GM18868 (cell line): ENCODE results near the gene NHS.

Source experiments
- ATAC-seq: cut with Tn5 transposase; IDR thresholded peaks from one replicate; pipeline ENCODE4 v1.9.1; 2021; ENCODE audit warnings: mild to moderate bottlenecking, moderate library complexity; ENCODE audit not compliant: unreplicated experiment

Gene NHS

DNA sequence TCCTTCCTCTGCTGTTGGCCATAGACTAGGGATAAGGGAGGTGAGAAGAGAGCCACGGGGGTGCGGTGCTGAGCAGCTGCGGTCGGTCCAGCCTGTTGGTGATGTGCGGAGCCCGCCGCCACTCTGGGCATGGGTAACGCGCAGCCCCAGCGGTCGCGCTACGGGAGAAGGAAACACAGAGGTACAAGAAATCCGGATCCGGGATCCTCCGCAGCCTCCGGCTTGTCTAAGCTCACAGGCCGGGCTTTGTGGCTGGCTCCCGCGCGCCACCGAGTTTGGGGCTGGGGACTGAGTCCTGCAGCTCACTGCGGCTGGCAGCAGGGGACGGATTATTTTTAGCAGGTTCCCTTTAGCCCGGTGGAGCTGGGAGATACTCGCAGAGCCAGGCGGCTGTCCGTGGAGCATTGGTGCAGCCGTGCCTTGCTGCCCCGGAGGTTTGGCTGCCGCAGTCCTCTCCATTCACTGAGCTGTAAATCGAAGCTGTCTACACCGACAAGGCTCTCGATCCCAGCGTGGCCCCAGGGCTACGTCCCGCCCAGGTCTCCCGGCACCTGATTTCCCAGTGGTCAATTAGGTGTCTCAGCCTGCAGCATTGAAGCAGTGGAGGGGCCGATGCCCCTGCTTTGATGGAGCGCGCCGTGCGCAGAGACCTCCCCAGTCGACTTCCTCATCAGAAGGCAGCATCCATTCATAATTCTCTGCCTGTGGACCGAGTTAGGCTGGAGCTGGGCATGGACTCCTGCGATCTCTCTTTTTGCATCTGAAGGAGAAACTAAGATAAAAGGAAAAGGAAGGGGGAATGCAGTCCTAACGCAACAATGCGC is 280.4 kb downstream of the NHS start:
- no peak for ATAC-seq

DNA sequence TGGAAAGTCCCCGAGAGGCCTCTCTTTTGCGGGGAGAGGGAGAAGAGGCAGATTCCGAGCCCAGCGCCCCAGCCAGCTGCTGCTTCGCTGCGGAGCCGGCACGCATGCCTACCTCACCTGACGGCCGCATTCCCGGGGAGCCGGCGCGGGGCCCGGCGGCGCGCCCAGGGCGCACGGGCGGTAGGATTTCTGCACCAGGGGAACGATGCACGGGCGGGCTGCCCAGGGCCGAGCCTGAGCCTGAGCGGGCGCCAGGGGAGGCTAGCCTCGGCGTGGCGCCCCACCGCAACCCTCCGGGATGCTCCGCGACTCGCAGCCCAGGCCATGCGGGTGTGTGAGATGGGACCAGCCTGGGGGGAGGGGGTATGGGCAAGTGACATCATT is 281.0 kb downstream of the NHS start:
- ATAC-seq: no peak

DNA sequence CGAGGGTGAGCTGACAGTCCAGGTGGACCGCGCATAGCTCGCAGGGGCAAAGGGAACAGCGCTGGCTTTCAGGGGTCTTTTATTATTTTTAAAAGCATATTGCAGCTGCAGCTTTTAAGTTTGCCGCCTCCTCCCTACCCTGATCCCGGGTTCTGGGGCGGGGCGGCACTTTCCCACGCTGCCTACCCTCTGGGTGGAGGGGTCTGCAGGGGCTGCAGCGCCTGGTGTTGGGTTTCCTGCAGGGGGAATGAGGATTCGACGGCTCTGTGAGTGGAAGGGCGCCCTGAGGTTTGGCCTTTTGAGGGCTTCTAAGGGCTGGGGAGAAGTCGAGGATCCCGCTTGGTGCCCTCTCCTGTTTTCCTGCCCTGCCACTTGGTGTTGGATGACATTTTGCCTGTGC is 281.6 kb downstream of the NHS start:
- no peak for ATAC-seq

DNA sequence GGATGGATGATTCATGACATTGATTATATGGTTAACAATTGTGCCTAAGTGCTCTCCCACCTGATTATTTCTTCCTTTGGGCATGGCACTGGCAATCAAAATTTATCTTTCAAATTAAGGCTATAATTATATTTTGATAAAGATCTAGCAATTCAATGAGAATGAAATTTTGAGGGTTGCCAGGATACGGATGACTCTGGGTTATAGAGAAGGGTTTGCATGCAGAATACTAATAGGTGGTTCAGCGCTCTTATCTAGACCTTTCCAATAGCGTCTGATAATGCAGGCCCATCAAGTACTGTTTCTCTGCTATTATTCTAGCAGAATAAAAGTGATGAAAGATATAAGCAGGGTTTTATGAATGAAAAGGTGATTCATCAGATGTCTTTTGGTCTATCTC is 287.4 kb downstream of the NHS start:
- ATAC-seq: no peak

DNA sequence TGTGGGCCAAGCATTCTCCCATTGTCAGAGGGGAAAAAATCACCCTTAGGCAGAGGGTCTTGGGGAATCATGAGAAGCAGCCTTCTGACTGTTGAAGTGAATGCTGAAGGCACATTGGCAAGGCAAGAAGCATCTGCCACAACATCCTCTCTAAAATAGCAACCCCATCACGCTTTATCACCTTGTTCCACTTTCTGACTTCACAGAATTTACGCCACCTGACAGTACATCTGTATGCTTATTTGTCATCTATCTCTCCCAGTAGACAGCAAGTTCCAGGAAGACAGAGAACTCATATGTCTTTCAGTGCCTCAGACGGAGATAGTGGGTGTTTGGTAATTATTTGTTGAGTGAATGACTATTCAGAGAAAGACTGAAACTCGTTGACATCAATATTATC is 293.9 kb downstream of the NHS start:
- ATAC-seq: no peak

DNA sequence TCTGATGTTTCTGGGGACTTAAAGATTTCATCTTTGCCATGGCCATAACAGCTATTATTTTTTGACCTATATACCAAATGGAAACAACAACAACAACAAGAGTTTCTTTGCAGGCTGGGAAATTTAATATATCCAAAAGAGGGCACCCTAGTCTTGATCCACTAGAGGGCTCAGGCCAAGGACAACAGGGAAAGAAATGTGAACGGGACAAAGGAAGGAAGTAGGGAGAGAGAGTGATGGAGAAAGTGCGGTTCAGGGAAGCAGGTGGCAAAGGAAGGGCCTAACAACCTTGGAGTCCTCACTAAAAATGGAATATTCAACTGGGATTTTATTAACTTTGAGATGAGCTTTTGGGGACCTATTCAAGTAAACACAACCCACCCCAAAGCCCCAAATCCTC is 294.5 kb downstream of the NHS start:
- no peak for ATAC-seq

DNA sequence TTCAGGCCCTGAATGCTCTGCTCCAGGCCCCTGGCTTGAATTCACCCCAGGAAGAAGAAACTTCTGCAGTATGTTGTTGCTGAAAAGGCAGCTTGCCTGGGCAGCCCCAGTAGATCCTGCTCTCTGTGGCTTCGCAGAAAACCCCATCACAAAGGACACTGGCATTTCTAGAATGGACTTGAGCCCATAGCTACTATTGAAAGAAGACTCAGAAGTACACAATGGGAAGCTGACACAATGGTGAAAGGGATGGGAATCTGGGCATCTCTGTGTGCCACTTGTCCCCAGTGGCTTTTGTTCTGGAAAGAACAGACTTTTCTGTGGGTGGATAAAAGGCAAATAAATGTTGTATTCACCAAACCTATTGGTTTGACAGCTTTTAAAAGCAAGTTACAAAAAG is 294.9 kb downstream of the NHS start:
- no peak for ATAC-seq

DNA sequence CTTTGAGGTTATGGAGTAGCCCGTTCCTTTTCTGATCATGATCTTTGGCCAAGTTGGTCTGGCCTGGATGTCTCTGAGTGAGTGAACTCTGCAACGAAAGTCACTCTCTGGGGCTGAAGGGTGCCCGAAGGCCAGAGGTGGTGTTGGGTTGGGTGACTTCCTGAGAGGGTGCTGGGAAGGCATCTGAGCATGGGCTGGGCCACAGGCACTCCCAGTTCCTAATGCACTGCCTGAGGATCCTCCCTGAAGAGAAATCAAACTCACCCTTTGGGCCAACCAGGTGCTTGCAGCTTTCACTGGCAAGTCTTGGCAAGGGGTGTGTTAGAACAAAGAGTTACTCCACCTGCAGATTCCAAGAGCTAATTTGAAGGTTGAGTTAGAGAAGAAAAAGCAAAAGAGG is 295.9 kb downstream of the NHS start:
- no peak for ATAC-seq

DNA sequence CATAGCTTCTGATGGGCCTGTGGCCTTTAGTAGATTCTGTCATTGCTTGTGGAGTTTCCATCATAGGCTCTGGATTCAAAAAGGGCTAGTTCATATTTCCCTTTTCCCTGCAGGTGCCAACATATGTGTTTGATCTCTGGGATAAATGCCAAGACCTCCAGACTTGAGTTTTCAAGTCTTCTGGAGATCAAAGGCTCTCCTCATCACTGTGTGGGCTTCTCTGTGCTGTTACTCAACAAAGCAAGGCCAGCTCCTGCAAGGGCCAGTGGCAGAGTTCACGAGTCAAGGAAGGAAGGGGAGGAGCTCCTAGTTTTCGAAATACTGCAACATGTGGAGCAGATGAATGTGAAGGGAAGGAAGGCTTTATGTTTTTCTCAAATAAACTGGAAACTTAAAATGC is 299.6 kb downstream of the NHS start:
- no peak for ATAC-seq

DNA sequence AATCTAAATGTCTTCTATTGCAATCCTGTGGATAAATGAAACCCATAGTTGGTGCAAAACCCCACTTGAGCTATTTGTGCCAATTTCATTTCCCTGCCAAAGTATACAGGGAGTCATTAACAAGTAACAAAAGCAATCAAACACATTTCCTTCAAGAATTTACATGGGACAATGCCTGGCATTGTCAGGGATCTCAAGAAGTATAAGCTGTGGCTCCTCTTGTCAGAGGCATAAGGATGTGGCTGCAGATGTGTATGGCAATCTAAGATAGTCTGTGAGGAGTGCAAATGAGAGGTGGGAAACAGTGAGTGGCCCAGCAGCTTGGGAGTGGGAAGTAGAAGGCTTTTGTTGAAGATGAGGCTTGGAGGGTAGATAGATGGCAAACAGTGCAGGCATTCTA is 304.3 kb downstream of the NHS start:
- ATAC-seq: no peak

DNA sequence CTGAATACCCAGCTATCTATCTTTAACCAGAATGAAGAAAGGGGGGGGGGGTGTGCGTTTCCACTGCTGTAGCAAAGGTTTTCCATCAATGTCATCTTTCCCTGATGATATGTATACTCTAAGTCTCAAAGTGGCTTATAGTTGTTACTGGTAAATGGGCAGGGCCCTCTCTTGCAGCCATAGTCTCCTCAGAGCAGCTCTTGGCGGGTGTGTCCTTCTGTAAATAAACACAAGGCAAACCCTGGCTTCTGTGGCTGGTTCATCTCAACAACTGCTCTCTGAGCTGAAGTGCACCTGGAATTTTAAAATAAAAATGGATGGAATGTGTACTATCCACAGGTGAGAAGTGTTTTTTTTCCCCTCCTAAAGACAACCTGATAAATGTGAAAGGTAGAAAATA is 304.8 kb downstream of the NHS start:
- ATAC-seq: no peak

DNA sequence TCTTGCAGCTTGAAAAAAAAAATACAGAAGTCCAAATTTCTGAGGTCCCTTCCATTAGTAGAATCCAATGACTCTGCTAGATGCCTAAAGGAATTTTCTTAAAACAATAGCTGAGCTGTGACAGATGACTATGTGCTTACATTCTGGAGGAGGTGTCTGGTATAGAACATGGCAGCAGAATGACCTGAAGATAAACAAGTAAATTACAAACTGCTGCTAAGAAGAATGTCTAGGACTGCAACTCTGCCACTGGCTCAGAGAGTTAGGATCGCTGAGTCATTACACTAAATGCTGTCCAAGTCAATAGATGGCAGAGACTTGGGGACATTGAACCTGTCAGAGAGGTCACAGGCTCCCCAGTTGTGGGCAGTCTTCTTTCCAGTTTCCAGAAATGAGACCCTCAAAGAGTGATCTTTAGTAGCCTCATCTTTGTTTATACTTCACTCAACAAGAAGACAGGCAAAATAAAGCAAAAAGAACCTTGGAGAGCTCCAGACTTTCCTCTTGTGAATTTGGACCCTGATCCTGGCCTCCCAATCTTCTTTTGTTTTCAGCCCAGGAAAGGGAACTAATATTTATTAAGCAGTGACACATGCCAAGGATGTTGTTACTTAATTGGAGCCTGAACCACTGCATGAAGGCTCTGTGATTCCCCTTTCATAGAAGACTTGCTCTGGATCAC is 305.9 kb downstream of the NHS start:
- no peak for ATAC-seq

DNA sequence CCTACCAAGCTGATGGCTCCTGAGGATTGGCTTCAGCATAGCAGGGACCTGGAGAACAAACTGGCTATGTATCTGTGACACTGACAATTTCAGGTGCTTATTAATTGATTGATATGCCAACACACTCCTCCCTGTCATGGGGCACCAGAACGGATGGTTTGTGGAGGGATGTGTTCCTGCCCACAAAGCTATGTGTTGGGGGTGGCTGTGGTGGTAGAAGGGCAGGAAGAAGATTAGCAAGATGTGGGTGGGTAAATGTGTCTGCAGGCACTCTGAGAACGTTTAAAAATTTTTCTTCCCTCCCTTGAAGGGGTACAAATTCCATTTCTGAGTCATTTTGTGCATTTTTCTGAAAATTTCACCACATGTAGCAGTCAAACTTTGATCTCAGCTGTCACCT is 307.3 kb downstream of the NHS start:
- ATAC-seq: no peak

DNA sequence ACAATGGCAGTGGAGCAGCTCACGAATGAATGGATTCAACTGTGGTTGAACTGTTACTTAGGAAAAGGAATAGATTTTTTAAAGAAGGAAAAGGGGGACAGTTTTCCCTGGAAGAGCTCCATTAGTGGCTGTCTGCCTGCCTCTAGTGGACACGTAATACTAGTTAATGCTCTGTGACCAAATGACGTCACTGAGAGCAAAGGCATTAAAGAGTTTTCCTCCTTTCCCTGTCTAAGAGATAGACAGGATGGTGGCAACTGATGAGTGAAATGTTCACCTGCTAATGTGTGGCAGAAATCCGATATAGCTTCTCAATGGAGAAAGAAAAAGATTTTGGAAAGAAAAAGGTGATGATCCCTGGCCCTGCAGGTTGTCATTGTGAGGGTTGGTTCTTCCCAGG is 310.0 kb downstream of the NHS start:
- no peak for ATAC-seq

DNA sequence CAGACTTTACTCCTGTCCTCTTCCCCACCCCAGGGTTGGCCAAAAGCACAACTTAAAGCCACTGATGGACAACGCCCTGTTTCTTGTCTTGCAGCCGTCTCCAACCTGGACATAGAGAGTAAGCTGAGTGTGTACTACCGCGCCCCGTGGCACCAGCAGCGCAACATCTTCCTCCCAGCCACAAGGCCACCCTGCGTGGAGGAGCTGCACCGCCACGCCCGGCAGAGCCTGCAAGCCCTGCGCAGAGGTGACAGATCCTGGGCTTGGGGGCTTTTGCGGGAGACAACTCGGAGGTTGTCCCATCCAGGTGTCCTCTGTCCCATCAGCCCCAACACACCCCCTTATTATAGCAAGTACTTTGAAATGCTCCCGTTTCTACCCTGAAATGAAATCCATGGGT is 312.6 kb downstream of the NHS start:
- no peak for ATAC-seq

DNA sequence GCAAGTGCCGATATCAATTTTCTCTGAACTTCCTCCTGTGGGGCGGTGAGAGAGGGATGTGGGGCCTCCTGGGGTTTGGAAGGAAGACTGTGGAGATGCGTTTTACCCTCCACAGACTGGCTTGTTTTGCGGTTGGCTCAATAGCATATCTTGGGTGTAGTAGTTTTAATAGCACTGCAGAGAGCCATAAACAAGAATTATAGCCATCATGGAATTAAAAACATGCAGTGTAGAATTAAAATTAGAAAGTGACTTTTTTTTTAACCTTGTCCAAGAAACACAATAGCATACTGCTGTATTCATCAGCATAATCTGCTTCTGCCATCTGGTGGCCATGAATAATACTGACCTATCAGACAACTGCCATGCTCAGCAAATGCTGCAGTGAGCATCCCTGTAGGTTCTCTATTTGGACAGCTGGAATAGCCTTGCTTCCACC is 315.0 kb downstream of the NHS start:
- ATAC-seq: no peak

DNA sequence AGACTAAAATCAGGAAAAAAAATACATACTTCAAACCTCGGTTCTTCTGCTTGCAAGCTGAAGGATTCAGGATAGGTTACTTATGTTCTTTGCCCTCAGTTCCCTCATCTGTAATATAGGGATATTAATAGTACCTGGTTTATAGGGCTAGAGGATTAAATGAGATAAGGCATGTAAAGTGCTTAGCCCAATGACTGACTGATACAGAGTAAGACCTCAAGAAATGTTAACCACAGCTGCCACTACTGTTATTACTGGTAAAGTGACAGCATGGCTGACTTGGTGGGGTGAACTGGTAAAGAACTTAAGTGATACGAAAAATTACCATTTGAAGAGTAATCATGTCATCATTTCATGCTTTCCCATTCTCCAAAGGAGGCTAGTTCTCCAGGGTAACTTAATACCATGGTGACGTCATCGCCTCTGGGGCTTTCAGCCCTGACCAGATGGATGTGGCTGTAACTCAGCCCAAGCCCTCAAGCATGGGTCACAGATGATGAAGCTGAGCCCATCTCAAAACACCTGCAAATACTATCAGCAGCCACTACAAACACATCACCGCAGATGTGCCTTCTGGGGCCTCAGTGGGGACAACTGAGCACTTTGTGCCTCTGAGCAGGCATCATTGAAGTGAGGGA is 317.8 kb downstream of the NHS start:
- no peak for ATAC-seq

DNA sequence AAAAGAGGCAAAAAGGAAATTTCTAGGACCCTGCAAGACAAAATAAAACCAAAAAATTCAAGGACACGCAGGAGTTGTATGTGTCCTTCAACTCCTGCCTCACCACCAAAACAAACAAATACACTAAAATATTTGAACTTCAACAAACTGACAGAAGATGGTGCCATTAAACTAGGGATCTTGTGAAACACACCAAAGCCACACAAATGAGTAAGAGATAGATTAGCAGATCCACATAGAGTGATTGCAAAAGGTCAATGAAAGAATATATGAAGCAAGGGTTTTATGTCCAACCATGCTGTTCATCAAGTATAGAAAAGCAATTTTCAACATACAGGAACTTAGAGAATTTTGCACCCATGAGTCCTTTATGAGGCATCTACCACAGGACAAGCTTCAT is 322.2 kb downstream of the NHS start:
- ATAC-seq: no peak

DNA sequence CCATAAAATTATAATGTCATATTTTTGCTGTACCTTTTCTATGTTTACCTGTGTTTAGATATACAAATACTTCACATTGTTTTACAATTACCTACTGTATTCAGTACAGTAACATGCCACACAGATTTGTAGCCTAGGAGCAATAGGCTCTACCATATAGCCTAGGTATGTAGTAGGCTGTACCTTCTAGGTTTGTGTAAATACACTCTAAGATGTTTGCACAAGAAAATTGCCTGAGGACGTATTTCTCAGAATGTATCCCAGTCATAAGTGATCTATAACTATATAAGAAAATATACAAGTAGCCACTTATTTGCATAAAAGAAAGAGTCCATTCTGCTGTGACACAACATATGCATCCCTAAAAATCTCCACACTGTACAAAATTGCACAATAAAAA is 326.0 kb downstream of the NHS start:
- no peak for ATAC-seq

DNA sequence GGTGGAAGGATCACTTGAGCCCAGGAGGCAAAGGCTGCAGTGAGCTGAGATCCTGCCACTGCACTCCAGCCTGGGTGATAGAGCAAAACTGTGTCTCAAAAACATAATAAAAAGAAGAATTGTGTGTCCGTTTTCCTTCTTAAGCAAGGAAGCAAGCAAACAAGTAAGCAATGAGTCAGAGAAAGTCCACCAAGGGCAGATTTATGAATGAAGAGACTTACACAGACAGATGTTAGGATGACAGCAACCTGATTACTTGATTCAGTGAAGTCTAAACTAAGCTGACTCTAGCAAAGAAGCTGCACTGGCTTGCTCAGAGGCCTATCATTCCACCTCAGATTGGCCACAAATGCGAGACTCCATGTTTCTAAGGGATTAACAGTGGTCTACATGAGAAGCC is 328.2 kb downstream of the NHS start:
- ATAC-seq: no peak

DNA sequence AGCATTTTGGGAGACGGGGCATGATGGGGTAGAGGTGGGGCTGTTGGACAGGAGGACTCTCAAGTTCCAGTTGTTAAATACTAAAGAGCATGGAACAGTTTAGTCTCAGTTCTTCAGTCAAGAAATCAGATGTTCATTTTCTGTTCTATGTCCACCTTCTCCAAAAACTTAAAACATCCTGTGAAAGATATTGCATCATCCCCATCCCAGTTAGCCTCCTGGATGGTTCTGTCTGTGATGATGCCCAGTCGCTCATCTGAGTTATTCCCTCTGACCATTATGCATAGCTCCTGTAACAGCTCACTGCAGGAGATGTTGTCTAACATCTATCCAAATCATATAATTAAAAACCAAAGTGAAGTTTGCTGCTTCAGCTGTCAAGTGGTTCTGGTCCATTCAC is 330.2 kb downstream of the NHS start:
- ATAC-seq: no peak

DNA sequence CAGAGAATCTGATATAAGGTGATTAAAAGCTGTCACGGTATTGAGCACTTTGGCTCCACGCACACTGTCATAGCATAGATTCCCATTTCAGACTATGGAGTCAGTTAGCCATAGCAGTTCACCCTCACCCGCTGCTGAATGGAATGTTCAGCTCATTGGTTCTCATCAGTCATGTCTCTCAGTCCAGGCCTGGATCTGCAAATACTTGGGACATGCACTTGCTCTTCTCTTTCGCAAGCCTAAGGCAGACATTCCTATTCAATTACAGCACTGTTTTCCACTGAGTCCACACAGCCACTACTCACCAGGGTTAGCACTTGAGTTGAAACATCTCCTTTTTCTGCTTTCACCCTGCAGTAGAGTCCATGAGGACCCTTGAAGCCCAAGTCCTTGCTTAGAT is 331.7 kb downstream of the NHS start:
- ATAC-seq: no peak
